Naive B cell (primary cell): Measurements from ENCODE around the gene SLC12A4. TPM values are rescaled to one million over a fixed set of nuclear protein-coding genes. Genes with fewer than 3 reads are reported as not detected.
"Not testable (repeated sequence)": the region's sequence is repeated elsewhere in the genome, so short reads cannot be mapped to it uniquely, and the experiment has no call there.

Experiments
- ATAC-seq, 2 donors: fragments of 150-1000 bp; cut with Tn5 transposase; 2 replicates each; pipeline ENCODE4 v1.10.0; 2021; ENCODE audit warnings: low read depth in 2 of 2, mild to moderate bottlenecking in 2 of 2, moderate library complexity in 2 of 2
- DNase-seq: peaks from one replicate; pipeline ENCODE4 v3.0.0; 2022
- H3K27ac Mint-ChIP-seq, 6 donors: one replicate each; pipeline ENCODE4 v1.8.0; 2020 to 2022; ENCODE audit warnings: mild to moderate bottlenecking in 6 of 6, mixed read lengths in 6 of 6, moderate library complexity in 5 of 6, inconsistent platforms in 2 of 6
- H3K27me3 Mint-ChIP-seq, 3 donors: one replicate each; pipeline ENCODE4 v1.8.0; 2021 to 2022; ENCODE audit warnings: mixed read lengths in 3 of 3, mild to moderate bottlenecking in 1 of 3
- H3K36me3 Mint-ChIP-seq, 2 donors: one replicate each; pipeline ENCODE4 v1.8.0; 2020 to 2022; ENCODE audit warnings: mixed read lengths in 2 of 2, inconsistent platforms in 1 of 2, mild to moderate bottlenecking in 1 of 2
- H3K4me1 Mint-ChIP-seq, 3 donors: one replicate each; pipeline ENCODE4 v1.8.0; 2020 to 2022; ENCODE audit warnings: mixed read lengths in 3 of 3, inconsistent platforms in 1 of 3, mild to moderate bottlenecking in 1 of 3, moderate library complexity in 1 of 3
- H3K4me3 Mint-ChIP-seq, 8 donors: one replicate each; pipeline ENCODE4 v1.8.0; 2020 to 2022; ENCODE audit warnings: mild to moderate bottlenecking in 8 of 8, mixed read lengths in 8 of 8, moderate library complexity in 8 of 8, inconsistent platforms in 2 of 8
- H3K9me3 Mint-ChIP-seq, 7 donors: one replicate each; pipeline ENCODE4 v1.8.0; 2020 to 2022; ENCODE audit warnings: mixed read lengths in 7 of 7, mild to moderate bottlenecking in 5 of 7, inconsistent platforms in 2 of 7, moderate library complexity in 1 of 7
- polyA plus RNA-seq, 6 donors: library from polyadenylated mRNA; unstranded; fragments of 300-500 nt; fragmentation: Illumina TruSeq; gene quantifications; one replicate each; pipeline ENCODE4 v1.2.3, GENCODE V29; 2021; ENCODE audit warnings: low read depth in 6 of 6

SLC12A4 gene
- polyA plus RNA-seq, 6 donors from 2014 or later = 2.8 to 5.4 (median 3.7) TPM

DNA sequence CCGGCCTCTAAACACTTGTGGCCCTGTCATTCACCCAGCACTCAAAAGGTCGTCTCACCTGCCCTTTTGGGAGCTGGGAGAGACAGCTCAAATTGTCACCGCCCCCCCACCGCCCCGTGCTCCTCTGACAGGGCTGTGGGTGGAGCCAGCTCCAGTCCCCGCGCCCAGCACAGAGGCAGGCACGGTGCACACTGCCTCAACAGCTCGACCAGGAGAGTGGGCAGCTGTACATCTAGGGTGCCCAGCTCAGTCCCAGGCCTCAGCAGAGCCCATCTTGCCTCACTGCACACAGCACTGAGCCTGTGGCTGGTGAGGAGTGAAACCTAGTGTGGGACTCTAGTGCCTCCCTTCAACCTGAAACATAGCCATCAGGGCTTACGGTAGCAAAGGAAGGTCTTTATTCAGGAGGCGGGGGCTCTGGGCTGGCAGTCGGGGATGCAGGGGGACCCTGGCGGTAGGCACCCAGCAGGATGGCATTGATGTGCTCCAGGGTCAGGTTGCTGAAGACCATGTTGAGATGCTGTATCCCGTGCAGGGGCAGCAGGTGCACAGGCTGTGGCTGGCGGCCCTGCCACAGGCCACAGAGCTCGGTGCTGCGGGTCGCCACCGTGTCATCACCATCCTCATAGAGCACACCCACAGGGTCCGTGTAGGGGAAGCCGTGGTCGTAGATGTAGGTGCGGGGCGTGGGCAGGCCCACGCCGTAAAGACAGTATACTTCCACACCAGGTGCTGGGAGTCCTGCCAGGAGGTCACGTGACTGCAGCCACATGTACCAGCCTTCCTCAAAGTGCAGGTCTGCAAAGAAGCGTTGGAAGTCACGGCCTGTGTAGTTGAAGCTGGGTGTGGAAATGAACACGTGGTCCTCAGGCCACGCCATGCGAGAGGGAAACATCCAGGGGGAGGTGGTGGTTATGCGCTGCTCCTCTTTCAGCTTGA lies 28.7 kb downstream of the SLC12A4 start:
- Mint-ChIP-seq H3K36me3 (peaks cover 0 to 10% of the 10 kb centered on the region in 2 donors), H3K27ac (peak overlapping the region in 5 of 6 donors; percentile 26 to 92 (median 81)), H3K27me3 (no peaks in the 10 kb centered on the region), H3K9me3 (no peaks in the 10 kb centered on the region), H3K4me1 (peaks cover 28 to 44% (median 32%) of the 10 kb centered on the region in 3 donors), H3K4me3 (peak overlapping the region in 6 of 8 donors; percentile 42 to 61 (median 52))
- DNase-seq (no peak), ATAC-seq (no peak)

DNA sequence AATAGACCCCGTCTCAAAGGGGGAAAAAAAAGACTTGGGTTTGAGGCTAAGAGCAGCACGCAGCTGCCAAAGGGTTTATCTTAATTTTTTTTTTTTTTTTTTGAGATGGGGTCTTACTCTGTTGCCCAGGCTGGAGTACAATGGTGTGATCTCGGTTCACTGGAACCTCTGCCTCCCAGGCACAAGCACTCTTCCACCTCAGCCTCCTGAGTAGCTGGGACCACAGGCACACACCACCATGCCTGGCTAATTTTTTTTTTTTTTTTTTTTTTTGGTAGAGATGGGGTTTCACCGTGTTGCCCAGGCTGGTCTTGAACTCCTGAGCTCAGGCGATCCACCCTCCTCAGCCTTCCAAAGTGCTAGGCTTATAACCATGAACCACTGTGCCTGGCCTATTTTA lies 30.7 kb downstream of the SLC12A4 start:
- not testable (repeated sequence) for H3K27me3 Mint-ChIP-seq, DNase-seq, H3K9me3 Mint-ChIP-seq, ATAC-seq
- peaks cover 32 to 42% (median 36%) of the 10 kb centered on the region in 3 donors for H3K4me1 Mint-ChIP-seq
- H3K4me3 Mint-ChIP-seq = peak overlapping the region in 7 of 8 donors; percentile 33 to 100 (median 99)
- peak overlapping the region in 3 of 6 donors; percentile 32 to 97 (median 50) for H3K27ac Mint-ChIP-seq
- peaks cover 0 to 10% of the 10 kb centered on the region in 2 donors for H3K36me3 Mint-ChIP-seq

DNA sequence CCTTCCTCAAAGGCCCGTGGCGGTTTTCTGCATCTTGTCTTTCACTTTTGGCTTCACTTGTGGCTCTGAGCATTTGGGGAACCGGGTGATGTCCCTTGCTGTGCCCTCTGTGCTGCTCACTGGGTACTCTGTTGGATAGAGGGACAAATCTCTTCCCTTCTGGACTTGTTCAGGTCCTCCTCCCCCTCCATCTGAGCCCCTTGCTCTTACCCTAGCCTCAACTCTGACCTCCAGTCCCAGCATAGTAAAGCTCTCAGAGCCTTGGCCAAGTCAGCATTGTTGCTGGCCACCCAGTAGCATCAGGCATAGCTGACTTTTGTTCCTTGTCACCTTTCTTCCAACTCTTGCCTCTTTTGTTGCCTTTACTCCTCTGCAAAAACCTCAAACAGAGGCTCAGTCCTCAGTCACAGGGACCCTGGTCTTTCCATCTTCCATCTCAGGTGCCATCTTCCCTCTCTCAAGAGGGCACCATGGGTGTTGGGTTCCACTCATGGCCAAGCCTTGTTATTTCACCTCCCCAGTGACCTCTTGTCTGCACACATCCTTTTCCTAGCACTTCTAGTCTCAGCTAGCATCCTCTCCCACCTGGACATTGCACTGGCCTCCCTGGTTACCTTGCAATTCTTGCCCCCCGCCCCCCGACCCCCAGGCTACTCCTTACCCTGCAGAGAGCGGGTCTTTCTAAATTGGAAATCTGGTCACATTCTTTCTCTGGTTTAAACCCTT lies 31.4 kb downstream of the SLC12A4 start:
- H3K4me3 Mint-ChIP-seq = peak overlapping the region; percentile 99 to 100 (median 99)
- no peaks in the 10 kb centered on the region for H3K9me3 Mint-ChIP-seq
- H3K4me1 Mint-ChIP-seq = peaks cover 30 to 46% (median 36%) of the 10 kb centered on the region in 3 donors
- ATAC-seq (peak; percentile 74), DNase-seq (peak; percentile 86)
- peak overlapping the region; percentile 90 to 99 (median 97) for H3K27ac Mint-ChIP-seq
- peaks cover 0 to 10% of the 10 kb centered on the region in 2 donors for H3K36me3 Mint-ChIP-seq
- no peaks in the 10 kb centered on the region for H3K27me3 Mint-ChIP-seq

DNA sequence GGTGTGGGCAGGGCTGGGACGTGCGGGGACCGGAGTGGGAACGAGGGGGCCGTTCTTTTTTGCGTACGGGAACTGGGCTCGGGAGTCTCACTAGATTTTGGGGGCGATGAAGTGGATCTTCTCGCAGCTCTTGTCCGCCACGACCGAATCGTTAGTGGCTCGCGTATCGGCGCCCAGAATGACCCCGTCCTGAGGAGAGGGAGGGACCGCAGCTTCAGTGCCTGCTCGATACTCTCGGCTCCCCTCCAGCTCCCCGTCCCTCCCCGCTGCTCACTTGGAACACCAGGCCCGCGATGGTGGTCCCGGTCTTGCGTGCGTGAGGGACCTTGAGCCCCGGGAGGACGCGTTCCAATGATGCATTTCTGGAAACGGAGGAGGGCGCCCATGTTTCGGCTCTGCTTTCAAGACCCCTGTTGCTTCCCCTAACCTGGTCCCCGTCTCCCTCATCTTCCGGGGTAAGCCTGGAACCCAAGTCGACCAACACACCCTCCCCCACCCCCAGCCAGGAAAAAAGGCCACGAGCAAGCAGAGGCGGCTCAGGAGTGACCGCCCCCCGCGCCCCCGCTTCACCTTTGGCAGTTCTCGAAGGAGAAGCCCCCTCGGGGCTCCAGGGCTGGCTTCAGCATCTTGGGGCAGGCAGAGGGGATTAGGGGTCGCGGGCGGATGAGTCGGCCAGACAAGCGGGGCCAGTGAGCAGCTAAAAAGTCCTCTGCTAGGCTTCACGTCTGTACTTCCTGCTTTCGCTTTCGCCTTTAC lies 32.1 kb downstream of the SLC12A4 start, which contains the start of gene PSMB10:
Gene PSMB10, minus strand, starts transcription at position 727 of the 756 bp plus-strand sequence. Its CDS starts 101 bp downstream, at position 626.
- peaks cover 33 to 40% (median 36%) of the 10 kb centered on the region in 3 donors for H3K4me1 Mint-ChIP-seq
- no peaks in the 10 kb centered on the region for H3K27me3 Mint-ChIP-seq
- ATAC-seq = peak; percentile 7 to 9
- H3K27ac Mint-ChIP-seq = peak within 1 kb of the TSS; percentile 90 to 99 (median 97)
- H3K9me3 Mint-ChIP-seq = no peaks in the 10 kb centered on the region
- peaks cover 0 to 10% of the 10 kb centered on the region in 2 donors for H3K36me3 Mint-ChIP-seq
- DNase-seq = no peak
- H3K4me3 Mint-ChIP-seq = peak within 1 kb of the TSS; percentile 99 to 100 (median 99)

DNA sequence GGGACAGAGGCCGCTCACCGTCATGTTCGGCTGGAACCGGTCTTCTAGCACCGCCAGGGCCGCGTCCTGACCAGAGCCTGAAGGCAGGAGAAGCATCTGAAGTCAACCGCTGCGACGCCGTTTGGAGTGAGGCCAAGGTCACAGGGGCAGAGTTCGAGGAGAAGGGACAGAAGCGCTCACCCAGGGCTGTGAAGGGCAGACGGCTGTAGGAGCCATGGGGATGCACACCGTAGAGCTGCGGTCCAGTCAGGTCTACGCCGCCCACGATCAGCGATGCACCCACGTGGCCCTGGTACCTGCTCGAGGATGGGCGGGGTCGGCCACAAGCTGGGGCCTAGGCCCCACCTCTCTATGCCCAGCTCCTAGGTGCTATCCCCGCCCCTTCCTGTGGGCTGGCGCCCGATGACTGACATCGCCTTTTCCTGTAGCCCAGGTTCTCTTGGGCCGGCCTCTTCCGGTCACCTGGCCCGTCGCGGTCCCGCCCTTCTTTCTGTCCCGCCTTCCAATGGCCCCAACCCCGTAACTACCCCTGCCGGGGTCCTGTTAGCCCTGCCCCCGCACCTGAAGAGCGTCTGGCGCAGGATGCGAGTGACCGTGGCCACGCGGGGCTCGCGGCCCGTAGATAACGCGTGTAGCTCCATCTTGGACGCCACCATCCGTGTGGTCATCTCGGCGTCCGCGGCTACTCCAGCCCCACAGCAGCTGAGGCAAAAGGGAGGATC lies 32.9 kb downstream of the SLC12A4 start:
- Mint-ChIP-seq H3K36me3 (peaks cover 0 to 10% of the 10 kb centered on the region in 2 donors), H3K27ac (peak overlapping the region; percentile 90 to 99 (median 97)), H3K4me3 (peak overlapping the region; percentile 99 to 100 (median 99)), H3K9me3 (no peaks in the 10 kb centered on the region), H3K4me1 (peaks cover 34 to 36% (median 35%) of the 10 kb centered on the region in 3 donors), H3K27me3 (no peaks in the 10 kb centered on the region)
- DNase-seq = peak; percentile 89
- peak; percentile 86 to 87 for ATAC-seq

DNA sequence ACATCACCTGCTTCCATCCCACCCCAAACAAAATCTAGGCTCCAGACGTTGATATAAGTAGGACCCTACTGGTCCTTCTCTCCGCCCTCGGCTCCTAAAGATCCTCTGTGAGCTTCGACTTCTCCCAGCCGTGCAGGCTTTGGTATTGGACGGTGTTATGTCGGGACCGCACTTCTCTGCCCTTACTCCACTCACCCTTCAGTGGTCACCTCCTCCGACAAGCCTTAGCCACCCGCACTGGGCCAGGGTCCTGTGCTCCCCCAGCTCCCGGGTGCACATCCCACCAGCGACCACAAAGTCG lies 33.4 kb downstream of the SLC12A4 start:
- H3K36me3 Mint-ChIP-seq = peaks cover 0 to 10% of the 10 kb centered on the region in 2 donors
- H3K4me1 Mint-ChIP-seq = peaks cover 30 to 34% (median 31%) of the 10 kb centered on the region in 3 donors
- peak overlapping the region; percentile 90 to 99 (median 96) for H3K27ac Mint-ChIP-seq
- no peaks in the 10 kb centered on the region for H3K9me3 Mint-ChIP-seq
- DNase-seq = no peak
- ATAC-seq = no peak
- peak overlapping the region in 6 of 8 donors; percentile 99 to 100 (median 99) for H3K4me3 Mint-ChIP-seq
- no peaks in the 10 kb centered on the region for H3K27me3 Mint-ChIP-seq

DNA sequence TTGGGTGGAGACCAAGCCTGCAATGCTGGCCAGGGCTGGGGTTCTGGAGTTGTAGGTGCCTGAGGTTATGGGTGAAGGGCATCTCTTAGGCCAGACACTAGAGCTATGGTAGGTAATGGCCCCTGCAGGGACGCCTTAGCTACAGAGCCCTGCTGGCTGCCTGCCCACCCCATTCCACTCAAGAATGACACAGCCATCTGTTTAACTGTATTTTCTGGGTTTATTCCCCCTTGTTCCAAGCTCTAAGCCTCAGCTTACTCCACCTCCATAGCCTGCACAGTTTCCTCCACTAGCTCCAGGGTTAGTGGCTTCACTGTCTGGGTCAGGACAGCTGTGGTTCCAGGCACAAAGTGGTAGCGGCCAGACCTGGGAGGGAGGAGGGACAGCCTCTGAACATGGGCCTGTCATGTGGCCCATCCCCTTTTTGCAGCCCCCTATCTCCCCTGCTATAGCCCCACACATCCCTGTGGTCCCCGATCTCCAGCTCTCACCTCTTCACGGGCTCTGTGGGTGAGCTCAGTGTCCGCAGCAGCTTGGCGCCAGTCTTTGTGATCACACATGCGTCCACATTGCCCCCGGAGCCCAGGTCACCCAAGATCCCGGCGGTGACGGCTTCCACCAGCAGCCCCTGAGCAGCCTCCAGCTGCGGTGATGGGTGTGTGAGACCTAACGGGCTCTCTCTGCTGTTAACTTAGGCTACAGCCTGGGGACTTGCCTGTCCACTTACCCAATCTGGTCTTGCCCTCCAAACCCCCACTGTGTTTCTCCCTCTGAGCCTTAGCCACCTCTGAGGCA lies 33.9 kb downstream of the SLC12A4 start:
- H3K27me3 Mint-ChIP-seq = no peaks in the 10 kb centered on the region
- ATAC-seq (no peak), DNase-seq (no peak)
- H3K4me3 Mint-ChIP-seq = peak overlapping the region in 5 of 8 donors; percentile 3 to 99 (median 71)
- H3K36me3 Mint-ChIP-seq = peaks cover 0 to 10% of the 10 kb centered on the region in 2 donors
- no peaks in the 10 kb centered on the region for H3K9me3 Mint-ChIP-seq
- H3K27ac Mint-ChIP-seq = peak overlapping the region in 5 of 6 donors; percentile 47 to 99 (median 97)
- peaks cover 25 to 29% (median 29%) of the 10 kb centered on the region in 3 donors for H3K4me1 Mint-ChIP-seq

DNA sequence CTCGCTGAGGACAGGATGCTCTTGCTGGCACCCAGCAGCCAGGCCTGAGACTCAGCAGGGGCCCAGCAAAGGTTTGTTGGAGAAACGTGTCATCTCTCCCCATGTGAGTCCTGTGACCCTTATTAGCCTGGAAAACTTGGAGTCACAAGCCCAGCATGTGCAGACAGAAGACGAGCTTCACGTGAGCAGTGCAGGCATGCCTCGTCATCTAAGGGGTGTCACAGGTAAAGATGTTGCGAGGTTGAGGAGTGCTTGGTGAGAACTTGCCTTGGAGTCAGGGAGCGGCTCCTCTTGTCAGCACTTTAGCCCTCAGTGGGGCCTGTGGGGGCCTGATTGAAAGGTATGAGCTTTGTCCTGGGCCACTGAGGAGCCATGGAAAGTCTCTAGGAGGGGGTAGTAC lies 34.6 kb downstream of the SLC12A4 start:
- Mint-ChIP-seq H3K9me3 (no peaks in the 10 kb centered on the region), H3K4me3 (peak overlapping the region in 5 of 8 donors; percentile 10 to 71 (median 45)), H3K36me3 (peaks cover 0 to 10% of the 10 kb centered on the region in 2 donors), H3K4me1 (peaks cover 25 to 29% (median 25%) of the 10 kb centered on the region in 3 donors), H3K27me3 (no peaks in the 10 kb centered on the region), H3K27ac (peak overlapping the region in 3 of 6 donors; percentile 37 to 92 (median 62))
- DNase-seq (no peak), ATAC-seq (no peak)

DNA sequence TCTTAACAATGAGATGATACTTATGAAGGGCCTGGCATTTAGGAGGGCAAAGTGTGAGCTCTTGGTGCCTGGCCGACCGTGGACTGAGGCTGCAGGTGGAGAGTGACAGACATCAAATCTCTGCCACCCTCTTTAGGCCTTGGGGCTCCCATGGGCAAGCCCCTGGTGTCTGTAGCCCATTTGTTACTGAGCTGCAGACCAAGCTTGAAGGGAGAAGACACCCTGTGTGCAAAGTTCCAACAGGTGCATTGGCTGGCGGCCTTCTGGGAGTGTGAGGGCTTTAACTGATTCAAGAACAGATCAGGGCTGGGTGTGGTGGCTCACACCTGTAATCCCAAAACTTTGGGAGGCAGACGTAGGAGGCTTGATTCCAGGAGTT lies 36.0 kb downstream of the SLC12A4 start:
- Mint-ChIP-seq H3K36me3 (peaks cover 0 to 10% of the 10 kb centered on the region in 2 donors), H3K4me1 (peaks cover 32 to 40% (median 34%) of the 10 kb centered on the region in 3 donors), H3K27me3 (no peaks in the 10 kb centered on the region), H3K9me3 (no peaks in the 10 kb centered on the region), H3K27ac (peak overlapping the region in 2 of 6 donors; percentile 27 to 32), H3K4me3 (peak overlapping the region in 1 of 8 donors; percentile 33)
- ATAC-seq = no peak
- DNase-seq = no peak

DNA sequence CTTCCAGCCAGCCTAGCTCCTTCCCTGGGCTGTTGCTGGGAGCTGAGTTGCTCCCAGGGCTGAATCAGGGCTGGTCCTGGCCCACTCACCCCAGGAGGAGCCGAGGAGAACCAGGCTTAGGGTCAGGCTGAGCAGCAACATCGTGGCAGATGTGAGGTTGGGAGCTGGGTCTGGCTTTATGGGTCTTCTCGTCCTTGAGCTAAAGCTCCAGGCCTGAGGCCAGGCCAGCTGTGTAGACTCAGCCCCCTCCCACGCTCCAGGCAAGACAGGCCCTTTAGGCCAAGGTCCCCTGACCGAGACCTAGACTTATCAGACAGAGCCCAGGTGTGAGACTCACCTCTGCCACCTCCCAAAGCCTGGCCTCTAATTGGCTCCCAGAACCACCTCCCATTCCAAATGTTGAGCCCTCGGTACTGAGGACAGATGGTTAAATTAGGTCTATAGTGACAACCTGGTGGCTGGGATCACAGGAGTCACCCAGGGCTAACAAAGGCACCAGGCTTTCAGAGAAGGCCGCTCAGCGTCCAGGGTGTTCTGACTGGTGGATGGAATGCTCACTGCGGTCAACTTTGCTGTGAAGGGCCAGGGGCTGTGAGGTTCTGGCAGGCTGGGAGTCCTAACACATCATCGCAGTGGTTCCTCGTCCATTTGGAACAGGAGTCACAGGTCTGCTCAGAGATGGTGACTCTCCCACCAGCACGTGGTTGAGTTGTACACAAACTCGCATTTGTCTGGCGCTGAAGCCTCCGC lies 36.5 kb downstream of the SLC12A4 start, which contains the start of gene CTRL:
Gene CTRL, minus strand, starts transcription at position 151 of the 750 bp plus-strand sequence. Its CDS starts 10 bp downstream, at position 141.
- Mint-ChIP-seq H3K4me3 (peak within 1 kb of the TSS in 1 of 8 donors; percentile 33), H3K27me3 (no peaks in the 10 kb centered on the region), H3K9me3 (no peaks in the 10 kb centered on the region), H3K36me3 (peaks cover 0 to 10% of the 10 kb centered on the region in 2 donors), H3K4me1 (peaks cover 27 to 35% (median 28%) of the 10 kb centered on the region in 3 donors), H3K27ac (peak within 1 kb of the TSS in 2 of 6 donors; percentile 27 to 32)
- no peak for ATAC-seq
- no peak for DNase-seq

DNA sequence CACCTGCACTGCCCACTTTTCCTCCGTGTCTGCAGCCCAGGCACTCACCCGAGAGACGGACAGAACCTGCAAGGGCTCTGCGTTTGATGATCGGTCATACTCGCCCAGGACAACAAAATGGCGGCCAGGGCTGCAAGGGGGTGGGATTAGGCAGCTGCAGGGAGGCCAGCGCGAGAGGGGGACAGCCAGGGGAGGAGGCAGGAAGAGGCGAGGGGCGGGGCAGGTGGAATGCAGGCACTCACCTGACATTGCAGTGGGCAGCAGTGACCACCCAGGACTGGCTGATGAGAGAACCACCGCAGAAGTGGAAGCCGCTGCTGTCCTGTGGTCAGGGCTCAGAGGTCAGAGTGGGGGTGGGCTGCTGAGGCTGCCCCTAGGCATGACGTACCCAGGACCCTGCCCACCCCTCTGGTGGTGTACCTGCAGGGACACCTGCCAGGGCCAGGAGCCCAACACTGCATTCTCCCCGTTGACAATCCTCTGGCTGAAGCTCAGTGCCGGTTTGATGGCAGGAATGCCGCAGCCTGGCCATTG lies 37.7 kb downstream of the SLC12A4 start:
- H3K4me3 Mint-ChIP-seq = no peak overlapping the region
- no peak for ATAC-seq
- no peaks in the 10 kb centered on the region for H3K27me3 Mint-ChIP-seq
- peaks cover 0 to 8% of the 10 kb centered on the region in 2 donors for H3K36me3 Mint-ChIP-seq
- no peak overlapping the region for H3K27ac Mint-ChIP-seq
- DNase-seq = no peak
- H3K4me1 Mint-ChIP-seq = peaks cover 33 to 41% (median 36%) of the 10 kb centered on the region in 3 donors
- no peaks in the 10 kb centered on the region for H3K9me3 Mint-ChIP-seq
